Hematopoietic multipotent progenitor cell treated with erythropoietin and hydrocortisone succinate and interleukin-3 and kit ligand, for 8 days (in vitro differentiated cells): Measurements from ENCODE around the gene SLC38A3.

Experiments used
- DNase-seq: peaks from one replicate; pipeline ENCODE4 v3.0.0-alpha.2; 2015

The SLC38A3 gene

DNA sequence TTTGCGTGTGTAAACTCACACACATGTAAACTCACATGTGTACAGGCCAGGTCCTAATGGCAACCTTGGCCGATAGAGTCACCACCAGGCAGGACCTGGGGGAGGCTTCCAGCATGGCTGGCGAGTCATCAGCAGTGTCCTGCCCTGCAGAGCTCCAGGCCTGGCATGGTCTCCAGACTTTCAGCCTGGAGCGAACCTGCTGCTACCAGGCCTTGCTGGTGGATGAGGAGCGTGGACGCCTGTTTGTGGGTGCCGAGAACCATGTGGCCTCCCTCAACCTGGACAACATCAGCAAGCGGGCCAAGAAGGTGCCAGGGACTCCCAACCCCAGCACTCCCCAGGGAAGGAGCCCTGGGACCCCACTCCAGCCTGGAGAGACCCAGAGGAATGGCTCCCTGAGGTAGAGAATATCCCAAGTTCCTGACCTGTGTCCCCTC, 64.9 kb downstream of the SLC38A3 start:
- DNase-seq: no peak

- no peak for DNase-seq
These were observed 65.6 kb downstream of the SLC38A3 start for GRCh38 chr3:50270422-50271224.
